HepG2 (cell line): Measurements from ENCODE around the gene PFN1. TPM values are rescaled to one million over a fixed set of nuclear protein-coding genes. Genes with fewer than 3 reads are reported as not detected.

Experiments
- ATAD3A ChIP-seq: sonication (generic); formaldehyde crosslinking; IDR thresholded peaks from 2 replicates; pipeline ENCODE4 v1.4.0; 2020; ENCODE audit warnings: missing genetic modification reagents
- ATM ChIP-seq: fragments of 450-650 bp; IDR thresholded peaks from 2 replicates; pipeline ENCODE4 v1.7.1; 2017; ENCODE audit warnings: mild to moderate bottlenecking, borderline replicate concordance
- ERF ChIP-seq: IDR thresholded peaks from 2 replicates; pipeline ENCODE4 v1.6.1; 2018; ENCODE audit warnings: missing biosample characterization, missing genetic modification reagents
- POGZ ChIP-seq: sonication (generic); formaldehyde crosslinking; IDR thresholded peaks from 2 replicates; pipeline ENCODE4 v1.4.0; 2020; ENCODE audit warnings: mild to moderate bottlenecking, missing genetic modification reagents
- PRPF4 ChIP-seq: fragments of 200-400 bp; formaldehyde crosslinking; IDR thresholded peaks from 2 replicates; pipeline ENCODE4 v1.6.1; 2016; ENCODE audit warnings: low read length, low read depth; ENCODE audit not compliant: poor library complexity, severe bottlenecking
- SKI ChIP-seq: fragments of 450-650 bp; IDR thresholded peaks from one replicate; pipeline ENCODE4 v1.6.1; 2018; ENCODE audit warnings: mild to moderate bottlenecking; ENCODE audit not compliant: partially characterized antibody
- TBX3 ChIP-seq: fragments of 450-650 bp; IDR thresholded peaks from 2 replicates; pipeline ENCODE4 v1.6.1; 2017; ENCODE audit warnings: antibody characterized with exemption, mild to moderate bottlenecking, inconsistent platforms, borderline replicate concordance
- ZFAT ChIP-seq: sonication (generic); formaldehyde crosslinking; conservative IDR thresholded peaks from 2 replicates; pipeline ENCODE4 v1.8.1; 2023; ENCODE audit warnings: missing genetic modification reagents, inconsistent platforms
- ZFY ChIP-seq: sonication (generic); formaldehyde crosslinking; IDR thresholded peaks from 2 replicates; pipeline ENCODE4 v1.4.0; 2020; ENCODE audit warnings: missing genetic modification reagents
- ZFYVE20 ChIP-seq: sonication (generic); formaldehyde crosslinking; IDR thresholded peaks from 2 replicates; pipeline ENCODE4 v1.8.0; 2023; ENCODE audit warnings: low read depth, mild to moderate bottlenecking, moderate library complexity, missing genetic modification reagents, borderline replicate concordance
- ZNF451 ChIP-seq: sonication (generic); formaldehyde crosslinking; IDR thresholded peaks from 2 replicates; pipeline ENCODE4 v1.5.0; 2020; ENCODE audit warnings: mild to moderate bottlenecking, missing genetic modification reagents
- ZNF496 ChIP-seq: sonication (generic); formaldehyde crosslinking; IDR thresholded peaks from 2 replicates; pipeline ENCODE4 v1.8.1; 2023; ENCODE audit warnings: mild to moderate bottlenecking, moderate library complexity, missing genetic modification reagents; ENCODE audit not compliant: insufficient replicate concordance
- ZNF589 ChIP-seq: sonication (generic); formaldehyde crosslinking; conservative IDR thresholded peaks from 2 replicates; pipeline ENCODE4 v1.8.0; 2022; ENCODE audit warnings: mild to moderate bottlenecking, moderate library complexity, missing genetic modification reagents
- ZNF775 ChIP-seq: sonication (generic); formaldehyde crosslinking; IDR thresholded peaks from 2 replicates; pipeline ENCODE4 v1.4.0; 2020; ENCODE audit warnings: missing genetic modification reagents, mild to moderate bottlenecking, moderate library complexity, borderline replicate concordance
- polyA plus RNA-seq, 8 experiments: library from polyadenylated mRNA; depleted of rRNA in 3 of 8; stranded (reverse) in 7 of 8; unstranded in 1 of 8; fragments of >200 nt; fragmentation: Illumina TruSeq in 4 of 8; extraction: Trizol in 4 of 8; gene quantifications; 2 replicates each; pipeline versions ENCODE4 v1.2.1 to v1.2.3, GENCODE V29; 2011 to 2016; ENCODE audit warnings: low read depth in 4 of 8, missing spikeins in 1 of 8, mixed read lengths in 1 of 8; ENCODE audit not compliant: insufficient read depth in 1 of 8
- total RNA-seq, 5 experiments: library from RNA; depleted of rRNA; stranded (reverse); fragments of >200 nt; fragmentation: Illumina TruSeq; extraction: Trizol; gene quantifications; 2 replicates each; pipeline ENCODE4 v1.2.3, GENCODE V29; 2016; ENCODE audit warnings: low read depth in 1 of 5
- TF ChIP-seq, protein P1 (sequence below): sonication (generic); formaldehyde crosslinking; IDR thresholded peaks from 2 replicates; pipeline ENCODE4 v1.8.1; 2023; ENCODE audit warnings: mild to moderate bottlenecking, inconsistent platforms, moderate library complexity, missing genetic modification reagents, borderline replicate concordance
- TF ChIP-seq, protein P2 (sequence below): sonication (generic); formaldehyde crosslinking; IDR thresholded peaks from 2 replicates; pipeline ENCODE4; 2020; ENCODE audit warnings: missing genetic modification reagents, mild to moderate bottlenecking, borderline replicate concordance
- TF ChIP-seq, protein P3 (sequence below): sonication (generic); formaldehyde crosslinking; IDR thresholded peaks from 2 replicates; pipeline ENCODE4 v1.4.0; 2020; ENCODE audit warnings: missing genetic modification reagents

Gene PFN1
- total and polyA plus RNA-seq, 2 of the 13 experiments (the other 11 are each of a cell fraction or from before 2014, with no cell fraction given): 494 to 613 TPM

DNA sequence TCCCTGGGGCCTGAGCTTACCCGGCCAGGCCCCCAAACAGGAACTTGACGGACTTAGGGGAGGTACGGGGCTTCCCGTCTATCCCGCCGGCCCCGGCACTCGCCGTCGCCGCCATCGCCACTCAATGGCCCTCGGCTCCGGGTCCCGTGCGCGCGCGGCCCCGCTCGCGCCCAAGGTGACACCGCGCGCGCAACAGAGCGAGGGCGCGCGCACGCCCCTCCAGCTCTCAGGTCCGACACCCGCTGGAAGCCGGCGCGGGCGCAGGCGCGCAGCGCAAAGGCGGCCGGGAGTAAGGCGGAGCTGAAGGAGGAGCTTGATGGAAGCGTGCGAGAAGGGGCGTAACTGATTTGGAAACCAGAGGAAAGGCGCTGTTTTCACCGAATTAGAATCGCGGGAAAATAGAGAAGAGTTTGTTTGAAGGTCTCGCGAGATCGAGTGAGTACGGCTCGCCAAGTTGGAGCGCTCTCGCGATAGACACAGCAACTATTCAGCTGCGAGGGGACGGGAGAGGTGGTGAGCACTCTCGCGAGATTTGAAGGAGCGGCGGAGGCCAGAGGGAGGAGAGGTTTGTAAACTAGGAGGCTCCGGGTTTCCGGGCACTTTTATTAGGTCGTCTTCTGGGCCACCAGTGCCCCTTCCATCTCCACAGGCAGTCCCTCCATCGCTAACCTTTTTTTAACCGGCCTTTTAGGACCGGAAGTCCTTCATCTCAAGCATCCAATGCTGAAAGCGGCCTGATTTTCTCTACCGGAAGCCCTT, 8.4 kb downstream of the PFN1 start, which contains the start of the genes RNF167 and SLC25A11 (continued):
- TF ChIP-seq, protein P1, sequence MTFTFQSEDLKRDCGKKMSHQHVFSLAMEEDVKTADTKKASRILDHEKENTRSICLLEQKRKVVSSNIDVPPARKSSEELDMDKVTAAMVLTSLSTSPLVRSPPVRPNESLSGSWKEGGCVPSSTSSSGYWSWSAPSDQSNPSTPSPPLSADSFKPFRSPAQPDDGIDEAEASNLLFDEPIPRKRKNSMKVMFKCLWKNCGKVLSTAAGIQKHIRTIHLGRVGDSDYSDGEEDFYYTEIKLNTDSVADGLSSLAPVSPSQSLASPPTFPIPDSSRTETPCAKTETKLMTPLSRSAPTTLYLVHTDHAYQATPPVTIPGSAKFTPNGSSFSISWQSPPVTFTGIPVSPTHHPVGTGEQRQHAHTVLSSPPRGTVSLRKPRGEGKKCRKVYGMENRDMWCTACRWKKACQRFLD (CRISPR knock-in tag): no peak
- TF ChIP-seq ZFAT (CRISPR knock-in tag) (no peak), ZNF496 (CRISPR knock-in tag) (no peak), PRPF4 (no peak), ATAD3A (CRISPR knock-in tag) (no peak), ZFY (peak; percentile 72), ZFYVE20 (no peak), ZNF451 (CRISPR knock-in tag) (no peak; the same call in 1 of the 2 replicates), ERF (CRISPR knock-in tag) (0 out of 2 replicates have a peak, but pooled peaks have one; percentile 22), POGZ (CRISPR knock-in tag) (0 out of 2 replicates have a peak, but pooled peaks have one; percentile 25), ATM (no peak), ZNF775 (no peak), ZNF589 (CRISPR knock-in tag) (no peak), TBX3 (peak; percentile 65), SKI (peak; percentile 16)
- TF ChIP-seq, protein P2, sequence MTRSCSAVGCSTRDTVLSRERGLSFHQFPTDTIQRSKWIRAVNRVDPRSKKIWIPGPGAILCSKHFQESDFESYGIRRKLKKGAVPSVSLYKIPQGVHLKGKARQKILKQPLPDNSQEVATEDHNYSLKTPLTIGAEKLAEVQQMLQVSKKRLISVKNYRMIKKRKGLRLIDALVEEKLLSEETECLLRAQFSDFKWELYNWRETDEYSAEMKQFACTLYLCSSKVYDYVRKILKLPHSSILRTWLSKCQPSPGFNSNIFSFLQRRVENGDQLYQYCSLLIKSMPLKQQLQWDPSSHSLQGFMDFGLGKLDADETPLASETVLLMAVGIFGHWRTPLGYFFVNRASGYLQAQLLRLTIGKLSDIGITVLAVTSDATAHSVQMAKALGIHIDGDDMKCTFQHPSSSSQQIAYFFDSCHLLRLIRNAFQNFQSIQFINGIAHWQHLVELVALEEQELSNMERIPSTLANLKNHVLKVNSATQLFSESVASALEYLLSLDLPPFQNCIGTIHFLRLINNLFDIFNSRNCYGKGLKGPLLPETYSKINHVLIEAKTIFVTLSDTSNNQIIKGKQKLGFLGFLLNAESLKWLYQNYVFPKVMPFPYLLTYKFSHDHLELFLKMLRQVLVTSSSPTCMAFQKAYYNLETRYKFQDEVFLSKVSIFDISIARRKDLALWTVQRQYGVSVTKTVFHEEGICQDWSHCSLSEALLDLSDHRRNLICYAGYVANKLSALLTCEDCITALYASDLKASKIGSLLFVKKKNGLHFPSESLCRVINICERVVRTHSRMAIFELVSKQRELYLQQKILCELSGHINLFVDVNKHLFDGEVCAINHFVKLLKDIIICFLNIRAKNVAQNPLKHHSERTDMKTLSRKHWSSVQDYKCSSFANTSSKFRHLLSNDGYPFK (CRISPR knock-in tag): no peak; the same call in 1 of the 2 replicates
- TF ChIP-seq, protein P3, sequence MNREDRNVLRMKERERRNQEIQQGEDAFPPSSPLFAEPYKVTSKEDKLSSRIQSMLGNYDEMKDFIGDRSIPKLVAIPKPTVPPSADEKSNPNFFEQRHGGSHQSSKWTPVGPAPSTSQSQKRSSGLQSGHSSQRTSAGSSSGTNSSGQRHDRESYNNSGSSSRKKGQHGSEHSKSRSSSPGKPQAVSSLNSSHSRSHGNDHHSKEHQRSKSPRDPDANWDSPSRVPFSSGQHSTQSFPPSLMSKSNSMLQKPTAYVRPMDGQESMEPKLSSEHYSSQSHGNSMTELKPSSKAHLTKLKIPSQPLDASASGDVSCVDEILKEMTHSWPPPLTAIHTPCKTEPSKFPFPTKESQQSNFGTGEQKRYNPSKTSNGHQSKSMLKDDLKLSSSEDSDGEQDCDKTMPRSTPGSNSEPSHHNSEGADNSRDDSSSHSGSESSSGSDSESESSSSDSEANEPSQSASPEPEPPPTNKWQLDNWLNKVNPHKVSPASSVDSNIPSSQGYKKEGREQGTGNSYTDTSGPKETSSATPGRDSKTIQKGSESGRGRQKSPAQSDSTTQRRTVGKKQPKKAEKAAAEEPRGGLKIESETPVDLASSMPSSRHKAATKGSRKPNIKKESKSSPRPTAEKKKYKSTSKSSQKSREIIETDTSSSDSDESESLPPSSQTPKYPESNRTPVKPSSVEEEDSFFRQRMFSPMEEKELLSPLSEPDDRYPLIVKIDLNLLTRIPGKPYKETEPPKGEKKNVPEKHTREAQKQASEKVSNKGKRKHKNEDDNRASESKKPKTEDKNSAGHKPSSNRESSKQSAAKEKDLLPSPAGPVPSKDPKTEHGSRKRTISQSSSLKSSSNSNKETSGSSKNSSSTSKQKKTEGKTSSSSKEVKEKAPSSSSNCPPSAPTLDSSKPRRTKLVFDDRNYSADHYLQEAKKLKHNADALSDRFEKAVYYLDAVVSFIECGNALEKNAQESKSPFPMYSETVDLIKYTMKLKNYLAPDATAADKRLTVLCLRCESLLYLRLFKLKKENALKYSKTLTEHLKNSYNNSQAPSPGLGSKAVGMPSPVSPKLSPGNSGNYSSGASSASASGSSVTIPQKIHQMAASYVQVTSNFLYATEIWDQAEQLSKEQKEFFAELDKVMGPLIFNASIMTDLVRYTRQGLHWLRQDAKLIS (CRISPR knock-in tag): no peak
